RWPE1 (cell line): ENCODE data around the gene UBL7.

Experiments
- CTCF ChIA-PET: fragments of 350-600 bp; sonication (Branson Sonifier 250); formaldehyde crosslinking; extraction: SDS; loops from one replicate; lab custom pipeline; 2021; lab: Yijun Ruan, JAX
- POLR2A ChIA-PET: fragments of 400-600 bp; formaldehyde crosslinking; extraction: SDS; loops from one replicate; lab custom pipeline; 2020; ENCODE audit warnings: antibody characterized with exemption; ENCODE audit not compliant: low non-redundant PET; lab: Yijun Ruan, JAX
- DNase-seq: peaks from one replicate; pipeline ENCODE4 v3.0.0; 2012; ENCODE audit warnings: low spot score
- H3K27ac ChIP-seq: fragments of 450-650 bp; 2 replicates; pipeline ENCODE4 v1.5.1; 2017
- CTCF ChIP-seq: fragments of 450-650 bp; conservative IDR thresholded peaks from 2 replicates; pipeline ENCODE4 v1.5.1; 2017; ENCODE audit warnings: low read depth, mild to moderate bottlenecking

Gene UBL7

GRCh38 chr15:74429781-74430400 lies 31.1 kb downstream of the UBL7 start:
- H3K27ac ChIP-seq: no peak overlapping the region
- ChIA-PET POLR2A (no interaction called here), CTCF (interaction anchor here (1.3 to 1.4 kb wide), 2 partner anchors 29 to 47 kb away, joined by 5 to 7 read pairs; no protein-coding TSS in a partner anchor)
- no peak for DNase-seq
- TF ChIP-seq CTCF: no peak

- CTCF ChIA-PET: interaction anchor here (0.8 to 1.6 kb wide), 3 partner anchors 10 to 47 kb away, joined by 4 to 7 read pairs (median 6); no protein-coding TSS in a partner anchor
- POLR2A ChIA-PET: no interaction called here
- peak overlapping the region; percentile 9; the same call in 1 of the 2 replicates for H3K27ac ChIP-seq
- DNase-seq: no peak
- TF ChIP-seq CTCF: no peak
Measured at GRCh38 chr15:74428970-74429780, 31.8 kb downstream of the UBL7 start.

GRCh38 chr15:74428442-74428787 lies 32.5 kb downstream of the UBL7 start:
- ChIA-PET POLR2A (no interaction called here), CTCF (interaction anchor here (0.6 to 1.6 kb wide), 3 partner anchors 11 to 97 kb away, joined by 3 to 6 read pairs (median 4); no protein-coding TSS in a partner anchor)
- TF ChIP-seq CTCF: no peak
- H3K27ac ChIP-seq: peak overlapping the region; percentile 9; the same call in 1 of the 2 replicates
- DNase-seq: no peak

- 0 out of 2 replicates have a peak overlapping the region, but pooled peaks have one; percentile 9 for H3K27ac ChIP-seq
- TF ChIP-seq CTCF: no peak
- CTCF ChIA-PET: interaction anchor here (0.6 to 1.6 kb wide), 2 partner anchors 45 to 98 kb away, joined by 3 to 6 read pairs; no protein-coding TSS in a partner anchor
- POLR2A ChIA-PET: no interaction called here
- no peak for DNase-seq
Measured at GRCh38 chr15:74427607-74428441, 33.1 kb downstream of the UBL7 start.

GRCh38 chr15:74426404-74427281 lies 34.3 kb downstream of the UBL7 start:
- CTCF ChIA-PET: interaction anchor here (0.7 kb wide), 1 partner anchor 13 kb away, joined by 4 read pairs; no protein-coding TSS in a partner anchor
- no peak for TF ChIP-seq CTCF
- POLR2A ChIA-PET: no interaction called here
- H3K27ac ChIP-seq: peak overlapping the region; percentile 20
- no peak for DNase-seq
